Activated gamma-delta T cell treated with Interleukin-2 at 50 U/mL for 16 hours (primary cell): ENCODE results near the gene TACC3.

Experiments used
- DNase-seq: peaks from one replicate; pipeline ENCODE4 v3.0.0-alpha.2; 2020

The TACC3 gene

GRCh38 chr4:1748465-1748995 is 27.2 kb downstream of the TACC3 start:
- peak; percentile 78 for DNase-seq

GRCh38 chr4:1749370-1749769 is 28.0 kb downstream of the TACC3 start:
- DNase-seq: no peak

- no peak for DNase-seq
Measured at GRCh38 chr4:1749826-1750225, 28.5 kb downstream of the TACC3 start.

- no peak for DNase-seq
Measured at GRCh38 chr4:1750381-1751154, 29.2 kb downstream of the TACC3 start.

GRCh38 chr4:1751155-1751918 is 30.0 kb downstream of the TACC3 start:
- DNase-seq: no peak

- no peak for DNase-seq
Measured at GRCh38 chr4:1751919-1752283, 30.6 kb downstream of the TACC3 start.

- no peak for DNase-seq
Measured at GRCh38 chr4:1752284-1753041, 31.1 kb downstream of the TACC3 start.

GRCh38 chr4:1753294-1753696 is 32.0 kb downstream of the TACC3 start:
- no peak for DNase-seq

GRCh38 chr4:1753697-1754311 is 32.5 kb downstream of the TACC3 start:
- DNase-seq: no peak

GRCh38 chr4:1754336-1754735 is 33.0 kb downstream of the TACC3 start:
- DNase-seq: no peak

GRCh38 chr4:1755297-1755696 is 34.0 kb downstream of the TACC3 start:
- no peak for DNase-seq

- DNase-seq: no peak
Measured at GRCh38 chr4:1756079-1756478, 34.8 kb downstream of the TACC3 start.

- no peak for DNase-seq
Measured at GRCh38 chr4:1756893-1757779, 35.8 kb downstream of the TACC3 start.

GRCh38 chr4:1757836-1758235 is 36.5 kb downstream of the TACC3 start:
- DNase-seq: no peak

GRCh38 chr4:1758306-1759121 is 37.2 kb downstream of the TACC3 start:
- DNase-seq: no peak

GRCh38 chr4:1759170-1759817 is 38.0 kb downstream of the TACC3 start:
- no peak for DNase-seq

- DNase-seq: no peak
Measured at GRCh38 chr4:1759818-1760223, 38.5 kb downstream of the TACC3 start.

GRCh38 chr4:1760521-1761071 is 39.3 kb downstream of the TACC3 start:
- DNase-seq: no peak

GRCh38 chr4:1761130-1761689 is 39.9 kb downstream of the TACC3 start:
- DNase-seq: no peak
